Prostate gland (tissue), 2 donors: Measurements from ENCODE around the gene MMP2.

Experiments used
- CTCF ChIP-seq, 4 experiments: fragments of 200-600 bp in 2 of 4; fragments of 450-650 bp in 2 of 4; sonication (generic) in 2 of 4; IDR thresholded peaks; 1 replicate in 3 of 4; 2 replicates in 1 of 4; pipeline ENCODE4 v1.5.1; 2016 to 2019; ENCODE audit warnings: antibody characterized with exemption in 4 of 4, mild to moderate bottlenecking in 2 of 4, moderate library complexity in 2 of 4
- POLR2AphosphoS5 ChIP-seq: sonication (generic); formaldehyde crosslinking; IDR thresholded peaks from one replicate; pipeline ENCODE4 v1.6.1; 2017; ENCODE audit warnings: antibody characterized with exemption

- TF ChIP-seq POLR2AphosphoS5 (no peak), CTCF (IDR thresholded peaks at IDR 0.05) (no peak)
Observed at GRCh38 chr16:55464375-55464774, 14.6 kb upstream of the MMP2 start.
